K562 (cell line): ENCODE measurements around the gene ATXN10. TPM values are rescaled to one million over a fixed set of nuclear protein-coding genes. Genes with fewer than 3 reads are reported as not detected.

Experiments used
- ATAC-seq: fragments of 200-7000 bp; cut with Tn5 transposase; 3 replicates; pipeline ENCODE4 v1.9.1; 2020; ENCODE audit warnings: moderate library complexity
- BruUV-seq: library from RNA; stranded (reverse); fragments of 400-500 nt; replicated peaks from 2 replicates; lab custom pipeline; 2021; lab: Mats Ljungman, UMichigan
- CTCF ChIA-PET: fragments of 300-600 bp; formaldehyde crosslinking; extraction: SDS; loops from one replicate; lab custom pipeline; 2021; ENCODE audit warnings: low intra/inter-chr PET ratio; lab: Yijun Ruan, JAX
- POLR2A ChIA-PET: fragments of 300-600, 350-650 bp; sonication (Branson Sonifier 250); formaldehyde crosslinking; extraction: SDS; loops from one replicate; lab custom pipeline; 2021; ENCODE audit warnings: antibody characterized with exemption, inconsistent platforms; lab: Yijun Ruan, JAX
- DNase-seq, 4 experiments: peaks; one replicate each; pipeline versions ENCODE4 v3.0.0 to v3.0.0-alpha.2; 2011 to 2018; ENCODE audit warnings: low spot score in 3 of 4, mixed read lengths in 3 of 4; ENCODE audit errors: extremely low read depth in 1 of 4
- FAIRE-seq: peaks from 2 replicates; lab custom pipeline; 2011; peaks lifted over from hg19 to GRCh38; lab: Jason Lieb, UNC
- H2AFZ ChIP-seq: 2 replicates; pipeline ENCODE4 v1.6.0; 2011; ENCODE audit warnings: low read depth, low read length, control low read depth, inconsistent platforms
- H3K27ac ChIP-seq: fragments of 200-600 bp; 3 replicates; pipeline ENCODE4 v1.8.0; 2011; ENCODE audit warnings: low read depth, mild to moderate bottlenecking, control low read depth, inconsistent platforms, low read length, moderate library complexity, mixed read lengths; ENCODE audit errors: extremely low read depth
- H3K27me3 ChIP-seq, 2 experiments: fragments of 300-600 bp in 1 of 2; 2 replicates in 1 of 2; 3 replicates in 1 of 2; pipeline versions ENCODE4 v1.6.0 to v1.8.0; 2011; ENCODE audit warnings: inconsistent platforms in 2 of 2, low read length in 2 of 2, mild to moderate bottlenecking in 1 of 2, mixed read lengths in 1 of 2, moderate library complexity in 1 of 2; ENCODE audit not compliant: control insufficient read depth in 2 of 2, insufficient read depth in 2 of 2
- H3K36me3 ChIP-seq: fragments of 300-600 bp; 3 replicates; pipeline ENCODE4 v1.8.0; 2011; ENCODE audit warnings: mild to moderate bottlenecking, low read length, inconsistent platforms; ENCODE audit not compliant: control insufficient read depth, insufficient read depth
- H3K4me1 ChIP-seq, 2 experiments: fragments of 200-600 bp in 1 of 2; replicated peaks in 1 of 2; 2 replicates in 1 of 2; 3 replicates in 1 of 2; pipeline versions ENCODE4 v1.5.1 to v1.8.0; 2011; ENCODE audit warnings: inconsistent platforms in 2 of 2, low read length in 2 of 2, mild to moderate bottlenecking in 1 of 2, mixed read lengths in 1 of 2, moderate library complexity in 1 of 2; ENCODE audit not compliant: control insufficient read depth in 2 of 2, insufficient read depth in 2 of 2
- H3K4me2 ChIP-seq: 2 replicates; pipeline ENCODE4 v1.6.1; 2011; ENCODE audit warnings: low read length, control low read depth, inconsistent platforms, mixed read lengths; ENCODE audit not compliant: insufficient read depth
- H3K4me3 ChIP-seq: fragments of 200-600 bp; sonication (generic), shearing (Covaris generic); 2 replicates; pipeline ENCODE4 v1.5.1; 2016; ENCODE audit warnings: control low read depth, inconsistent platforms
- H3K79me2 ChIP-seq: fragments of 200-600 bp; 3 replicates; pipeline ENCODE4 v1.8.0; 2011; ENCODE audit warnings: low read length, inconsistent platforms; ENCODE audit not compliant: control insufficient read depth, insufficient read depth
- H3K9ac ChIP-seq, 2 experiments: 2 replicates each; pipeline versions ENCODE4 v1.6.0 to v1.6.1; 2011; ENCODE audit warnings: low read depth in 2 of 2, low read length in 2 of 2, control low read depth in 1 of 2, inconsistent platforms in 1 of 2, mild to moderate bottlenecking in 1 of 2, mixed read lengths in 1 of 2; ENCODE audit not compliant: insufficient read depth in 1 of 2
- H3K9me1 ChIP-seq: one replicate; pipeline ENCODE4 v1.6.0; 2011; ENCODE audit warnings: inconsistent platforms, mild to moderate bottlenecking, low read length, moderate library complexity; ENCODE audit not compliant: control insufficient read depth, insufficient read depth
- H3K9me3 ChIP-seq: replicated peaks from 2 replicates; pipeline ENCODE4 v1.5.1; 2011; ENCODE audit warnings: low read depth, low read length, inconsistent platforms; ENCODE audit not compliant: control insufficient read depth, insufficient read depth
- H4K20me1 ChIP-seq: replicated peaks from 2 replicates; pipeline ENCODE4 v1.6.1; 2011; ENCODE audit warnings: low read length, inconsistent platforms, mixed read lengths; ENCODE audit not compliant: control insufficient read depth, insufficient read depth
- CHD1 ChIP-seq: fragments of 200-600 bp; sonication (generic); IDR thresholded peaks from one replicate; pipeline ENCODE4 v1.6.1; 2012; ENCODE audit warnings: mild to moderate bottlenecking, moderate library complexity, low read length, inconsistent platforms
- FUS ChIP-seq: fragments of 200-400 bp; formaldehyde crosslinking; optimal IDR thresholded peaks from 2 replicates; pipeline ENCODE3; 2017; ENCODE audit warnings: low read depth, low read length
- POU5F1 ChIP-seq: fragments of 150-350 bp; IDR thresholded peaks from 2 replicates; pipeline ENCODE4 v1.6.1; 2014; ENCODE audit warnings: borderline replicate concordance, low read length, low read depth, mild to moderate bottlenecking; ENCODE audit not compliant: partially characterized antibody
- RAD51 ChIP-seq: fragments of 450-650 bp; IDR thresholded peaks from 2 replicates; pipeline ENCODE4 v1.7.1; 2016; ENCODE audit warnings: low read depth, mild to moderate bottlenecking, borderline replicate concordance
- SMARCB1 ChIP-seq: IDR thresholded peaks from 2 replicates; pipeline ENCODE4 v1.6.1; 2011; ENCODE audit warnings: improper control_type of control experiment, low read depth; ENCODE audit not compliant: insufficient read length
- ZNF584 ChIP-seq: fragments of 200-800 bp; sonication (Bioruptor generic); IDR thresholded peaks from 2 replicates; pipeline ENCODE4 v1.6.1; 2016; ENCODE audit warnings: low read depth, mild to moderate bottlenecking, missing genetic modification characterization, missing compliant biosample characterization
- WGBS: fragments of 100-300 bp; shearing (Covaris generic); methylation state at CpG from one replicate; pipeline ENCODE4 v1.1.6; 2016; ENCODE audit warnings: low coverage, mixed read lengths; ENCODE audit not compliant: insufficient coverage; ENCODE audit errors: missing lambda C conversion rate; 5-methylcytosine and 5-hydroxymethylcytosine counted together
- in situ Hi-C: fragments of 300-500 bp; cut with MboI; formaldehyde crosslinking; loops from 4 replicates; pipeline ENCODE4 v1.15.0; 2018; ENCODE audit warnings: inconsistent platforms, mixed read lengths
- intact Hi-C: fragments of 100-400 bp; cut with micrococcal nuclease; formaldehyde crosslinking; loops from 2 replicates; pipeline ENCODE4 v1.14.2; 2022
- polyA plus RNA-seq, 8 experiments: library from polyadenylated mRNA; depleted of rRNA in 4 of 8; stranded (reverse) in 5 of 8; unstranded in 3 of 8; fragments of >200 nt; fragmentation: Nextera tagmentation in 2 of 8; fragmentation: Illumina TruSeq in 1 of 8; extraction: Ambion mirVana in 2 of 8; extraction: Trizol in 1 of 8; gene quantifications; 2 replicates each; pipeline versions ENCODE4 v1.2.1 to v1.2.3, GENCODE V29; 2011 to 2014; ENCODE audit warnings: inconsistent platforms in 1 of 8, missing spikeins in 1 of 8
- total RNA-seq, 7 experiments: library from RNA; depleted of rRNA in 6 of 7; stranded (reverse); fragments of >200 nt in 6 of 7; fragmentation: Illumina TruSeq in 2 of 7; extraction: Trizol in 2 of 7; gene quantifications; 2 replicates each; pipeline versions ENCODE4 v1.2.1 to v1.2.3, GENCODE V29; 2011 to 2021; ENCODE audit warnings: low replicate concordance in 1 of 7
- TF ChIP-seq, protein P1 (sequence below): fragments of 450-650 bp; formaldehyde crosslinking; IDR thresholded peaks from 2 replicates; pipeline ENCODE4 v1.4.0; 2020; ENCODE audit warnings: mild to moderate bottlenecking, mixed read lengths
- TF ChIP-seq, protein P2 (sequence below): fragments of 450-650 bp; IDR thresholded peaks from 2 replicates; pipeline ENCODE4 v1.6.1; 2016; ENCODE audit warnings: low read depth

The ATXN10 gene
- total and polyA plus RNA-seq, 9 of the 15 experiments (the other 6 are each of a cell fraction or from before 2014, with no cell fraction given): 11.5 to 190 (median 33.6) TPM

DNA sequence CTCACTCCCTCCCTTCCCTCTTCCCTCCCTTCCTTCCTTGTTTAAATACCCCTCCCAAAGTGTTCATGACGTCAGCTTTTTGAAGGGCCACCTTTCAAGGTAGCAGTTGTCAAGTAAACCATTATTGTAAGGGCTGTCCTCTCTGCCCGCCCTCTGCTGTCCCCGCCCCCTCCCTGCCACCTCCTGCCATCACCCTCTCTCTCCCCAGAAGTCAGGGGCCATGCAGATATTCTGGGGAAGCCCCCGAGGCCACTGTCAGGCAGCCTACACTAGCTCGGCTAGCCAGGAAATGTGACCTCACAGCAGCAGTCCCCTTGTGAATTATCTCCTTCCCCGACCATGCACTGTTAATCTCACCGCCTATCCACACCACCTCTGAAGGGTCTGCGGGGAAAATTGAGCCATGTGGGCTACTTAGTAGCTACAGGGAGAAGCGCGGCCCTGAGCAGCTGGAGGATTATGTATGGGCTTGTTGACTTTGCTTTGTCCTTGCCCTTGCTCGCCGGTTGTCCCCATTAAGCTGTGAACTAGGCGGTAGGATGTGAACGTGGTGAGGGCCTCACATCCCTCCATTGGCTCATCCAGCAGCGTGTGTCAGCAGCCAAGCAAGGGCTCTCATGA lies 42.1 kb upstream of the ATXN10 start:
- H3K27ac ChIP-seq: no peak overlapping the region
- WGBS: 16% methylated on average over 10 of the region's 15 CpGs
- no peaks in the 10 kb centered on the region for H3K9me1 ChIP-seq
- ChIA-PET POLR2A (no interaction called here), CTCF (no interaction called here)
- no peak for ATAC-seq
- no peaks in the 10 kb centered on the region for H3K36me3 ChIP-seq
- H3K79me2 ChIP-seq: no peaks in the 10 kb centered on the region
- DNase-seq: no peak
- no peak overlapping the region for H3K4me3 ChIP-seq
- H4K20me1 ChIP-seq: no peaks in the 10 kb centered on the region
- H3K27me3 ChIP-seq: peaks cover 6 to 40% of the 10 kb centered on the region in 2 experiments; a peak in 2 of 5 replicates
- no TSS peak for BruUV-seq
- peaks cover 0 to 5% of the 10 kb centered on the region in 2 experiments; a peak in 1 of 5 replicates for H3K4me1 ChIP-seq
- intact Hi-C loops (no loop called here), in situ Hi-C loops (no loop called here)
- no peaks in the 10 kb centered on the region for H3K9me3 ChIP-seq
- no peak overlapping the region for H3K4me2 ChIP-seq
- FAIRE-seq: no peak
- no peak overlapping the region for H2AFZ ChIP-seq
- H3K9ac ChIP-seq: no peak overlapping the region
- TF ChIP-seq, protein P1, sequence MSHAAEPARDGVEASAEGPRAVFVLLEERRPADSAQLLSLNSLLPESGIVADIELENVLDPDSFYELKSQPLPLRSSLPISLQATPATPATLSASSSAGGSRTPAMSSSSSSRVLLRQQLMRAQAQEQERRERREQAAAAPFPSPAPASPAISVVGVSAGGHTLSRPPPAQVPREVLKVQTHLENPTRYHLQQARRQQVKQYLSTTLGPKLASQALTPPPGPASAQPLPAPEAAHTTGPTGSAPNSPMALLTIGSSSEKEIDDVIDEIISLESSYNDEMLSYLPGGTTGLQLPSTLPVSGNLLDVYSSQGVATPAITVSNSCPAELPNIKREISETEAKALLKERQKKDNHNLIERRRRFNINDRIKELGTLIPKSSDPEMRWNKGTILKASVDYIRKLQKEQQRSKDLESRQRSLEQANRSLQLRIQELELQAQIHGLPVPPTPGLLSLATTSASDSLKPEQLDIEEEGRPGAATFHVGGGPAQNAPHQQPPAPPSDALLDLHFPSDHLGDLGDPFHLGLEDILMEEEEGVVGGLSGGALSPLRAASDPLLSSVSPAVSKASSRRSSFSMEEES (CRISPR knock-in tag): no peak
- TF ChIP-seq, protein P2, sequence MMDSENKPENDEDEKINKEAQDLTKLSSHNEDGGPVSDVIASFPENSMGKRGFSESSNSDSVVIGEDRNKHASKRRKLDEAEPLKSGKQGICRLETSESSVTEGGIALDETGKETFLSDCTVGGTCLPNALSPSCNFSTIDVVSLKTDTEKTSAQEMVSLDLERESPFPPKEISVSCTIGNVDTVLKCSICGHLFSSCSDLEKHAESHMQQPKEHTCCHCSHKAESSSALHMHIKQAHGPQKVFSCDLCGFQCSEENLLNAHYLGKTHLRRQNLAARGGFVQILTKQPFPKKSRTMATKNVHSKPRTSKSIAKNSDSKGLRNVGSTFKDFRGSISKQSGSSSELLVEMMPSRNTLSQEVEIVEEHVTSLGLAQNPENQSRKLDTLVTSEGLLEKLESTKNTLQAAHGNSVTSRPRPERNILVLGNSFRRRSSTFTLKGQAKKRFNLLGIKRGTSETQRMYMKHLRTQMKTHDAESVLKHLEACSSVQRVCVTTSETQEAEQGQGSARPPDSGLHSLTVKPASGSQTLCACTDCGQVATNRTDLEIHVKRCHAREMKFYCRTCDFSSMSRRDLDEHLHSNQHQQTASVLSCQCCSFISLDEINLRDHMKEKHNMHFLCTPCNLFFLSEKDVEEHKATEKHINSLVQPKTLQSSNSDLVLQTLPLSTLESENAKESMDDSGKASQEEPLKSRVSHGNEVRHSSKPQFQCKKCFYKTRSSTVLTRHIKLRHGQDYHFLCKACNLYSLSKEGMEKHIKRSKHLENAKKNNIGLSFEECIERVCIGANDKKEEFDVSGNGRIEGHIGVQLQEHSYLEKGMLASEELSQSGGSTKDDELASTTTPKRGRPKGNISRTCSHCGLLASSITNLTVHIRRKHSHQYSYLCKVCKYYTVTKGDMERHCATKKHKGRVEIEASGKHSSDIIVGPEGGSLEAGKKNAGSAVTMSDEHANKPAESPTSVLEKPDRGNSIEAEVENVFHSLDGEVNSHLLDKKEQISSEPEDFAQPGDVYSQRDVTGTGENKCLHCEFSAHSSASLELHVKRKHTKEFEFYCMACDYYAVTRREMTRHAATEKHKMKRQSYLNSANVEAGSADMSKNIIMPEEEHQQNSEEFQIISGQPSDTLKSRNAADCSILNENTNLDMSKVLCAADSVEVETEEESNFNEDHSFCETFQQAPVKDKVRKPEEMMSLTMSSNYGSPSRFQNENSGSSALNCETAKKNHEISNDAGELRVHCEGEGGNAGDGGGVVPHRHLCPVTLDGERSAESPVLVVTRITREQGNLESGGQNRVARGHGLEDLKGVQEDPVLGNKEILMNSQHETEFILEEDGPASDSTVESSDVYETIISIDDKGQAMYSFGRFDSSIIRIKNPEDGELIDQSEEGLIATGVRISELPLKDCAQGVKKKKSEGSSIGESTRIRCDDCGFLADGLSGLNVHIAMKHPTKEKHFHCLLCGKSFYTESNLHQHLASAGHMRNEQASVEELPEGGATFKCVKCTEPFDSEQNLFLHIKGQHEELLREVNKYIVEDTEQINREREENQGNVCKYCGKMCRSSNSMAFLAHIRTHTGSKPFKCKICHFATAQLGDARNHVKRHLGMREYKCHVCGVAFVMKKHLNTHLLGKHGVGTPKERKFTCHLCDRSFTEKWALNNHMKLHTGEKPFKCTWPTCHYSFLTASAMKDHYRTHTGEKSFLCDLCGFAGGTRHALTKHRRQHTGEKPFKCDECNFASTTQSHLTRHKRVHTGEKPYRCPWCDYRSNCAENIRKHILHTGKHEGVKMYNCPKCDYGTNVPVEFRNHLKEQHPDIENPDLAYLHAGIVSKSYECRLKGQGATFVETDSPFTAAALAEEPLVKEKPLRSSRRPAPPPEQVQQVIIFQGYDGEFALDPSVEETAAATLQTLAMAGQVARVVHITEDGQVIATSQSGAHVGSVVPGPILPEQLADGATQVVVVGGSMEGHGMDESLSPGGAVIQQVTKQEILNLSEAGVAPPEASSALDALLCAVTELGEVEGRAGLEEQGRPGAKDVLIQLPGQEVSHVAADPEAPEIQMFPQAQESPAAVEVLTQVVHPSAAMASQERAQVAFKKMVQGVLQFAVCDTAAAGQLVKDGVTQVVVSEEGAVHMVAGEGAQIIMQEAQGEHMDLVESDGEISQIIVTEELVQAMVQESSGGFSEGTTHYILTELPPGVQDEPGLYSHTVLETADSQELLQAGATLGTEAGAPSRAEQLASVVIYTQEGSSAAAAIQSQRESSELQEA: no peak
- TF ChIP-seq SMARCB1 (no peak), POU5F1 (no peak), CHD1 (no peak), RAD51 (no peak), FUS (no peak), ZNF584 (CRISPR knock-in tag) (no peak)
